GM18505 (cell line): ENCODE measurements around the gene PLEKHA6.

Experiments used
- ATAC-seq: cut with Tn5 transposase; IDR thresholded peaks from one replicate; pipeline ENCODE4 v1.9.1; 2021; ENCODE audit not compliant: unreplicated experiment
- POLR2A ChIP-seq: IDR thresholded peaks from 4 replicates; pipeline ENCODE4 v1.6.1; 2011; ENCODE audit warnings: borderline replicate concordance; ENCODE audit not compliant: insufficient read depth, insufficient read length; ENCODE audit errors: extremely low read depth

PLEKHA6 gene

GRCh38 chr1:204357551-204358490, 1.9 kb downstream of the PLEKHA6 start:
- no peak for TF ChIP-seq POLR2A
- no peak for ATAC-seq

GRCh38 chr1:204356997-204357396, 2.7 kb downstream of the PLEKHA6 start:
- no peak for ATAC-seq
- no peak for TF ChIP-seq POLR2A

- no peak for TF ChIP-seq POLR2A
- ATAC-seq: no peak
Observed at GRCh38 chr1:204355913-204356312, 3.8 kb downstream of the PLEKHA6 start.

- ATAC-seq: no peak
- TF ChIP-seq POLR2A: no peak
Observed at GRCh38 chr1:204354579-204354978, 5.2 kb downstream of the PLEKHA6 start.

GRCh38 chr1:204353213-204353910, 6.4 kb downstream of the PLEKHA6 start:
- TF ChIP-seq POLR2A: no peak
- no peak for ATAC-seq

- ATAC-seq: no peak
- TF ChIP-seq POLR2A: no peak
Observed at GRCh38 chr1:204350857-204351573, 8.7 kb downstream of the PLEKHA6 start.

GRCh38 chr1:204350312-204350711, 9.4 kb downstream of the PLEKHA6 start:
- TF ChIP-seq POLR2A: no peak
- ATAC-seq: no peak

GRCh38 chr1:204349602-204350001, 10.1 kb downstream of the PLEKHA6 start:
- ATAC-seq: no peak
- TF ChIP-seq POLR2A: no peak

- no peak for ATAC-seq
- TF ChIP-seq POLR2A: no peak
Observed at GRCh38 chr1:204348722-204349121, 11.0 kb downstream of the PLEKHA6 start.

- no peak for TF ChIP-seq POLR2A
- ATAC-seq: no peak
Observed at GRCh38 chr1:204348242-204348641, 11.5 kb downstream of the PLEKHA6 start.

GRCh38 chr1:204345941-204346645, 13.6 kb downstream of the PLEKHA6 start:
- TF ChIP-seq POLR2A: no peak
- no peak for ATAC-seq

- no peak for ATAC-seq
Observed at GRCh38 chr1:204345438-204345841, 14.3 kb downstream of the PLEKHA6 start.

More at GRCh38 chr1:204345438-204345841, 14.3 kb downstream of the PLEKHA6 start:
- no peak for TF ChIP-seq POLR2A
